Liver (tissue), 3 donors: ENCODE results near the gene GPRIN3.

Source experiments
- GABPA ChIP-seq, 2 donors: IDR thresholded peaks in 1 of 2; conservative IDR thresholded peaks in 1 of 2; 2 replicates each; pipeline ENCODE4 v1.6.1; 2016; ENCODE audit warnings: antibody characterized with exemption in 2 of 2, mild to moderate bottlenecking in 1 of 2, moderate library complexity in 1 of 2
- JUND ChIP-seq, 2 donors: IDR thresholded peaks; 2 replicates each; pipeline ENCODE4 v1.6.1; 2016; ENCODE audit warnings: antibody characterized with exemption in 2 of 2
- RAD21 ChIP-seq, 2 donors: IDR thresholded peaks; 2 replicates each; pipeline ENCODE4 v1.6.1; 2016; ENCODE audit warnings: antibody characterized with exemption in 2 of 2, mild to moderate bottlenecking in 2 of 2
- SP1 ChIP-seq: IDR thresholded peaks from 2 replicates; pipeline ENCODE4 v1.6.1; 2018; ENCODE audit warnings: antibody characterized with exemption, mild to moderate bottlenecking
- TF ChIP-seq, protein P1 (sequence below): IDR thresholded peaks from 2 replicates; pipeline ENCODE4 v1.6.1; 2016; ENCODE audit warnings: antibody characterized with exemption
- TF ChIP-seq, protein P2 (sequence below): fragments of 150-350 bp; IDR thresholded peaks from 2 replicates; pipeline ENCODE4 v1.5.1; 2017; ENCODE audit warnings: improper control_type of control experiment, low read depth, low read length; ENCODE audit not compliant: missing input control
- TF ChIP-seq, protein P3 (sequence below): IDR thresholded peaks from 2 replicates; pipeline ENCODE4 v1.6.1; 2016; ENCODE audit warnings: antibody characterized with exemption, mild to moderate bottlenecking
- donor health status: healthy.
- donor health status: healthy.

DNA sequence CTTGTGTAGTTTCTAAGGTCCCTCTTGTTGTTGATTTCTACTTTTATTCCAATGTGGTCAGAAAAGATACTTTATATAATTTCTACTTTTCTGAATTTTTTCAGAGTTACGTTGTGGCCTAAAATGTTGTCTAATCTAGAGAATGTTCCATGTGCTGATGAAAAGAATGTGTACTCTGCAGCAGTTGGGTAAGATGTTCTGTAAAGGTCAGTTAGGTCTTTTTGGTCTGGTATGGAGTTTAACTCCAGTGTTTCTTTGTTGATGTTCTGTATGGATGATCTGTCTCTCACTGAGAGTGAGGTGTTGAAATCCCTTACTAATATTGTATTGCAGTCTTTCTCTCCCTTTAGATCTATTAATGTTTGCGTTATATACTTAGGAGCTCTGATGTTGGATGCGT lies 37.0 kb upstream of the GPRIN3 start:
- TF ChIP-seq, protein P1, sequence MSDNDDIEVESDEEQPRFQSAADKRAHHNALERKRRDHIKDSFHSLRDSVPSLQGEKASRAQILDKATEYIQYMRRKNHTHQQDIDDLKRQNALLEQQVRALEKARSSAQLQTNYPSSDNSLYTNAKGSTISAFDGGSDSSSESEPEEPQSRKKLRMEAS: no peak
- TF ChIP-seq, protein P2, sequence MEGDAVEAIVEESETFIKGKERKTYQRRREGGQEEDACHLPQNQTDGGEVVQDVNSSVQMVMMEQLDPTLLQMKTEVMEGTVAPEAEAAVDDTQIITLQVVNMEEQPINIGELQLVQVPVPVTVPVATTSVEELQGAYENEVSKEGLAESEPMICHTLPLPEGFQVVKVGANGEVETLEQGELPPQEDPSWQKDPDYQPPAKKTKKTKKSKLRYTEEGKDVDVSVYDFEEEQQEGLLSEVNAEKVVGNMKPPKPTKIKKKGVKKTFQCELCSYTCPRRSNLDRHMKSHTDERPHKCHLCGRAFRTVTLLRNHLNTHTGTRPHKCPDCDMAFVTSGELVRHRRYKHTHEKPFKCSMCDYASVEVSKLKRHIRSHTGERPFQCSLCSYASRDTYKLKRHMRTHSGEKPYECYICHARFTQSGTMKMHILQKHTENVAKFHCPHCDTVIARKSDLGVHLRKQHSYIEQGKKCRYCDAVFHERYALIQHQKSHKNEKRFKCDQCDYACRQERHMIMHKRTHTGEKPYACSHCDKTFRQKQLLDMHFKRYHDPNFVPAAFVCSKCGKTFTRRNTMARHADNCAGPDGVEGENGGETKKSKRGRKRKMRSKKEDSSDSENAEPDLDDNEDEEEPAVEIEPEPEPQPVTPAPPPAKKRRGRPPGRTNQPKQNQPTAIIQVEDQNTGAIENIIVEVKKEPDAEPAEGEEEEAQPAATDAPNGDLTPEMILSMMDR: no peak
- no peak for TF ChIP-seq SP1
- TF ChIP-seq RAD21 (IDR thresholded peaks at IDR 0.05): no peak
- TF ChIP-seq, protein P3, sequence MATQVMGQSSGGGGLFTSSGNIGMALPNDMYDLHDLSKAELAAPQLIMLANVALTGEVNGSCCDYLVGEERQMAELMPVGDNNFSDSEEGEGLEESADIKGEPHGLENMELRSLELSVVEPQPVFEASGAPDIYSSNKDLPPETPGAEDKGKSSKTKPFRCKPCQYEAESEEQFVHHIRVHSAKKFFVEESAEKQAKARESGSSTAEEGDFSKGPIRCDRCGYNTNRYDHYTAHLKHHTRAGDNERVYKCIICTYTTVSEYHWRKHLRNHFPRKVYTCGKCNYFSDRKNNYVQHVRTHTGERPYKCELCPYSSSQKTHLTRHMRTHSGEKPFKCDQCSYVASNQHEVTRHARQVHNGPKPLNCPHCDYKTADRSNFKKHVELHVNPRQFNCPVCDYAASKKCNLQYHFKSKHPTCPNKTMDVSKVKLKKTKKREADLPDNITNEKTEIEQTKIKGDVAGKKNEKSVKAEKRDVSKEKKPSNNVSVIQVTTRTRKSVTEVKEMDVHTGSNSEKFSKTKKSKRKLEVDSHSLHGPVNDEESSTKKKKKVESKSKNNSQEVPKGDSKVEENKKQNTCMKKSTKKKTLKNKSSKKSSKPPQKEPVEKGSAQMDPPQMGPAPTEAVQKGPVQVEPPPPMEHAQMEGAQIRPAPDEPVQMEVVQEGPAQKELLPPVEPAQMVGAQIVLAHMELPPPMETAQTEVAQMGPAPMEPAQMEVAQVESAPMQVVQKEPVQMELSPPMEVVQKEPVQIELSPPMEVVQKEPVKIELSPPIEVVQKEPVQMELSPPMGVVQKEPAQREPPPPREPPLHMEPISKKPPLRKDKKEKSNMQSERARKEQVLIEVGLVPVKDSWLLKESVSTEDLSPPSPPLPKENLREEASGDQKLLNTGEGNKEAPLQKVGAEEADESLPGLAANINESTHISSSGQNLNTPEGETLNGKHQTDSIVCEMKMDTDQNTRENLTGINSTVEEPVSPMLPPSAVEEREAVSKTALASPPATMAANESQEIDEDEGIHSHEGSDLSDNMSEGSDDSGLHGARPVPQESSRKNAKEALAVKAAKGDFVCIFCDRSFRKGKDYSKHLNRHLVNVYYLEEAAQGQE: no peak
- TF ChIP-seq GABPA (IDR thresholded peaks at IDR 0.05 in 1 of 2, conservative IDR thresholded peaks at IDR 0.05 in 1 of 2): no peak
- no peak for TF ChIP-seq JUND (IDR thresholded peaks at IDR 0.05)
